Adipocyte (in vitro differentiated cells): ENCODE results near the gene INTS3.
"Not testable (repeated sequence)": the region's sequence is repeated elsewhere in the genome, so short reads cannot be mapped to it uniquely, and the experiment has no call there.

Source experiments
- DNase-seq: peaks from one replicate; pipeline ENCODE4 v3.0.0-alpha.2; 2015; ENCODE audit warnings: low read depth
- H3K27me3 ChIP-seq: replicated peaks from 2 replicates; pipeline ENCODE4 v1.7.0; 2013; ENCODE audit warnings: mild to moderate bottlenecking, low read length, moderate library complexity; ENCODE audit not compliant: control insufficient read depth, insufficient read depth
- H3K36me3 ChIP-seq: 2 replicates; pipeline ENCODE4 v1.7.0; 2013; ENCODE audit warnings: low read length, mild to moderate bottlenecking, moderate library complexity; ENCODE audit not compliant: control insufficient read depth, insufficient read depth, severe bottlenecking
- H3K4me1 ChIP-seq: 2 replicates; pipeline ENCODE4 v1.7.0; 2013; ENCODE audit warnings: mild to moderate bottlenecking, low read length, moderate library complexity; ENCODE audit not compliant: control insufficient read depth, insufficient read depth
- H3K4me3 ChIP-seq: 2 replicates; pipeline ENCODE4 v1.7.0; 2013; ENCODE audit warnings: mild to moderate bottlenecking, low read length, moderate library complexity
- H3K9ac ChIP-seq: 2 replicates; pipeline ENCODE4 v1.7.0; 2013; ENCODE audit warnings: mild to moderate bottlenecking, low read length, moderate library complexity
- H3K9me3 ChIP-seq: 2 replicates; pipeline ENCODE4 v1.7.0; 2013; ENCODE audit warnings: mild to moderate bottlenecking, low read length, moderate library complexity; ENCODE audit not compliant: control insufficient read depth

Gene INTS3

DNA sequence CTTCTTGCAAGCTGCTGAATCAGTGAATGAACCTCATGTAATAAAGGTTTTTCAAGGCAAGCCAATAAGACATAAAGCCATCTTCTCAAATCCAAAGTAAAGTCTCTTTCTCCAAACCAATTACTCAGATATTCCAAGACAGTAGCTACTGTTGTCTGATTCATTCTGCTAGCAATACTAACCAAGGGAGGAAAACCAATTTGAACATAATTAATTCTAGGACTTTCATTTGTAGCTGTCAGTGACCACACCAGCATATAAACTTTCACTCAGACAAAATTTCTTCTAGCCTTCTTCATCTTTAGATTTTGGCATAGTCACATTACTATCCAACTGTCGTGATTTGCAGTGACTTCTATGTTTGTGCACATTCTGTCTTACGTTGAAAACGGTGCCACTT lies 10.5 kb upstream of the INTS3 start:
- no peaks in the 10 kb centered on the region for H3K36me3 ChIP-seq
- H3K4me1 ChIP-seq, result no peaks in the 10 kb centered on the region
- H3K27me3 ChIP-seq, result no peaks in the 10 kb centered on the region
- no peak overlapping the region for H3K9ac ChIP-seq
- H3K9me3 ChIP-seq, result no peaks in the 10 kb centered on the region
- no peak overlapping the region for H3K4me3 ChIP-seq
- DNase-seq, result no peak

DNA sequence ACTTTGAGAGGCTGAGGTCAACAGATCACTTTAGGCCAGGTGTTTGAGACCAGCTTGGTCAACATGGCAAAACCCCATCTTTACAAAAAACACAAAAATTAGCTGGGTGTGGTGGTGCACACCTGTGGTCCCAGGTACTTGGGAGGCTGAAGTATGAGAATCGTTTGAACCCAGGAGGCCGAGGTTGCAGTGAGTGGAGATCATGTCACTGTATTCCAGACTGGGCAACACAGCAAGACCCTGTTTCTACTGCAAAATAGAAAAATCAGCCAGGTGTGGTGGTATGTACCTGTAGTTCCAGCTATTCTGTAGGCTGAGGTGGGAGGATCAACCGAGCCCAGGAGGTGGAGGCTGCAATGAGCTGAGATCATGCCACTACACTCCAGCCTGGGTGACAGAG lies 4.2 kb upstream of the INTS3 start:
- no peak overlapping the region for H3K9ac ChIP-seq
- peaks cover 26% of the 10 kb centered on the region for H3K4me1 ChIP-seq
- no peak overlapping the region for H3K4me3 ChIP-seq
- no peaks in the 10 kb centered on the region for H3K36me3 ChIP-seq
- no peaks in the 10 kb centered on the region for H3K9me3 ChIP-seq
- no peak for DNase-seq
- no peaks in the 10 kb centered on the region for H3K27me3 ChIP-seq

DNA sequence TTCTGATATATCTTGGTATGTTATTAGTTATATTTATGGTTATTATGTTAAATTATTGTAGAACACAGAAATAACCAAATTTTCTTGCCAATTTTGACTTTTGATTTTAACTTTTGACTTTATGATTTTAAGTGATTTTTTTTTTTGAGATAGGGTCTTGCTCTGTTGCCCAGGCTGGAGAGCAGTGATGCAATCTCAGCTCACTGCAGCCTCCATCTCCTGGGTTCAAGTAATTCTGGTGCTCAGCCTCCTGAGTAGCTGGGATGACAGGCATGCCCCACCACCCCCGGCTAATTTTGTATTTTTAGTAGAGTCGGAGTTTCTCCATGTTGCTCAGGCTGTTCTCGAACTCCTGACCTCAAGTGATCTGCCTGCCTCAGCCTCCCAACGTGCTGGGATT lies 3.2 kb upstream of the INTS3 start:
- H3K9me3 ChIP-seq, H3K9ac ChIP-seq, DNase-seq, H3K36me3 ChIP-seq, H3K4me3 ChIP-seq, H3K27me3 ChIP-seq: not testable (repeated sequence)
- peaks cover 35% of the 10 kb centered on the region for H3K4me1 ChIP-seq

DNA sequence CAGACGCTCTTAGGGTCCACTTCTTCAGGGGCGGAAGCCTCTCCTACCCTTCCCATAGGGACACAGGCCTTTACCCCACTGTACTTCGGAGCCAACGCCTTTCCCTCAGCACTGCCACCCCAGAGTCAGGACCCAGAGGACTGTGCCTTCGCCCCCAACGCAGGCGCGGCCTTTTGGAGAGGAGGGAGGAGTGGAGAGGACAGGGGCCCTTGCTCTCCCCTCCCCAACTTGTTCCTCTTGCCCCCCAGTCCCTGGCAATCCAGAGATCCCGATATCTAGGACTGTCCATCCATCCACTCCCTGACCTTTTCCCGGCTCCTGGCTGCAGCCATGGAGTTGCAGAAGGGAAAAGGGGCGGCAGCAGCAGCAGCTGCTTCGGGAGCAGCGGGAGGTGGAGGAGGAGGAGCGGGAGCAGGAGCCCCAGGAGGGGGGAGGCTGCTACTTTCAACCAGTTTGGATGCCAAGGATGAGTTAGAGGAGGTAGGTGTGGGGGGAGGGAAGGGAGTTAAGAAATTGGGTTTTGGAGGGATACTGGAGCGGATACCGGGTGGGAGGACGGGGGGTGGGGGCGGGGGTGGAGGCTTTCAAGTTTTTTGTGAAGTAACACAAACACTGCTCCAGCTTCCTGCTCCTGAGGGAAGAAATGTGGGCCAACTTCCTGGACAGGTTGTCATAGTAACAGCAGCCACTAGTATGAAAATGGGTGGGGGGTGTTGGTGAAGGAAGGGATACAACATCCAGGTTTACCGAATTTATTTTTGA lies 636 bp downstream of the INTS3 start:
- Histone ChIP-seq H3K9me3 (no peaks in the 10 kb centered on the region), H3K36me3 (no peaks in the 10 kb centered on the region), H3K9ac (peak overlapping the region; percentile 100), H3K27me3 (no peaks in the 10 kb centered on the region), H3K4me3 (peak overlapping the region; percentile 97), H3K4me1 (peaks cover 49% of the 10 kb centered on the region)
- DNase-seq, result peak; percentile 62

DNA sequence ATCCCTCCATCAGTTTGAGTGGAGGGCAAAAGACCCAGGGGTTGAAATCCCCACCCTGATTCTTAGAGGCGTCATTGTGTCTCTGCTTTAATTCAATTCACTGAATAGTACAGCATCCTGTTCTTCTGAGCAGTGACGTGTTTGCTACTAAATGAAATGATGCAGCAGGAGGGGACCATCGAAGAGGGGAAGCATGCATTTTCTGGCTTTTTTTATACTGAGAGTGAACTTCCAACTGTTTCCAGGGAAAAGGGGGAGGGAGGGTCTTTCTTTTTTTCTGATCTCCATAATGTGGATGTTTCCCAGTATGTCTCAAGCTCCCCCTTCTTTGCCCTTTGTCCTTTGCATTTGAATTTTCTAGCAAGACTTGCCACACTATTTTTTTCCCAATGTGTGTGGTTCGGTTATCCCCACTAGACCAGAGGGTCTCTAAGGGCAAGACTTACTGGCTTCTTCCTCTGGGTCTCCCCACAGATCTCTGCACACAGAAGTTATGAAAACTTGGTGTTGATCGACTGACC lies 2.7 kb downstream of the INTS3 start:
- H3K36me3 ChIP-seq, result no peaks in the 10 kb centered on the region
- H3K27me3 ChIP-seq, result no peaks in the 10 kb centered on the region
- no peaks in the 10 kb centered on the region for H3K9me3 ChIP-seq
- no peak for DNase-seq
- peaks cover 59% of the 10 kb centered on the region for H3K4me1 ChIP-seq
- peak overlapping the region; percentile 97 for H3K4me3 ChIP-seq
- no peak overlapping the region for H3K9ac ChIP-seq

DNA sequence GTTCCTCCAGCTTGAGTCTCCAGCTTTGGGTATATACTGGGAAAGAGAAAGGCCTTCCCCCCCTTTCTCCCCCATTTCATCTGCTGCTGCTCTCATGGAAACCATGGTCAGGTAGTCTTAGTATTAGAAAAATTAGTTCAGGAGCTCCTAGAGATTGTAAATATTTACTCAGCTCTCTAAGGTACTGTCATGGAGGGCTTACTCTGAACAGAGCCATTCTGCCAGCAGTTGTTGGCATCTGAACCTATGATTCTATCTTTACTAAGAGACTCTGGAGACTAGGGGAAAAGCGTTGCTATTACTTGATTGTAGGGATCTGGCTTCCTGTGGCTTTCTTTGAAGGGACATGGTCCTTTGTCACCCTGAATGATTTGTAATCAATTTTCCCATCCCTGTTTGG lies 6.1 kb downstream of the INTS3 start:
- DNase-seq, result no peak
- Histone ChIP-seq H3K36me3 (no peaks in the 10 kb centered on the region), H3K27me3 (no peaks in the 10 kb centered on the region), H3K4me3 (no peak overlapping the region), H3K4me1 (peaks cover 34% of the 10 kb centered on the region), H3K9me3 (no peaks in the 10 kb centered on the region), H3K9ac (no peak overlapping the region)

DNA sequence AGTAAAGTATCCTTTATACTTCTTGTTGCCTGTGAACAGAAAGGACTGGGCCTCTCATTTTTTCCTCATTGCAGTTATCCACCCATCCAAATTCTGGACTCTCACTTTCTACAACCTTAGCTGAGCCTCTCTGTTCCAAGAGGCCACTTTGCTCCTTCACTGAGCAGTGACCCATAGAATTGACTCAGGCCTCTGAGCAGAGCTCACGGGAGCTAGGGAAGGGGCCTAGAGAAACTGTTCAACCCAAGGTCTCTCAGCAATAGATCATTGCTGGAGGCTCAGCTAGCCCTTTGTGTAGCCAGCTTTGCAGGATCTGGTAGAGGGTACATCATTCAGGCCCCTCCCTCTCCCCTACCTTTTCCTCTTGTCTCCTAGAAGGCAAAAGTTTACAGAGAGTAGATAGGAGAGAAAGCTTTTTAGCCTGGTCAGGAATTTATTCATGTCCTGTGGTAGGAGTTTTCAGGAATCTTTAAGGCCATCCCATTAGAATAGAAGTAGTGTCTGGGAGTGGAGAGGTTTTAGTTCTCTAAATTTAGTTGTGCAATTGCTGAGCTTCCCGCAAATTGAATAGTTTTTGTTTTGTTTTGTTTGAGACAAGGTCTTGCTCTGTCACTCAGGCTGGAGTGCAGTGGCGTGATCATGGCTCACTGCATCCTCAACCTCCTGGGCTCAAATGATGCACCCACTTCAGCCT lies 6.7 kb downstream of the INTS3 start:
- Histone ChIP-seq H3K9ac (peak overlapping the region; percentile 16), H3K9me3 (no peaks in the 10 kb centered on the region), H3K36me3 (no peaks in the 10 kb centered on the region), H3K4me1 (peaks cover 28% of the 10 kb centered on the region), H3K4me3 (no peak overlapping the region), H3K27me3 (no peaks in the 10 kb centered on the region)
- DNase-seq, result no peak

DNA sequence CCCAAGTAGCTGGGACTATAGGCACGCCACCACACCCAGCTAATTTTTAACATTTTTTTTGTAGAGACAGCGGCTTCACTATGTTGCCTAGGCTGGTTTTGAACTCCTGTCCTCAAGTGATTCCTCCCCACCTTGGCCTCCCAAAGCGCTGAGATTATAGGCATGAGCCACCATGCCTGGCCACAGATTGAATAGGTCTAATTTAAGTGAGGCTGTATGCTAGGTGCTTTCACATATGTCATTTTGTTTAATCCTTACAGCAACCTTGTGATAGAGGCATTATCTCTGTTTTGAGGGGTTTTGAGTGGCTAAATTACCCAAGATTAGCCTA lies 7.2 kb downstream of the INTS3 start:
- Histone ChIP-seq H3K36me3 (no peaks in the 10 kb centered on the region), H3K4me3 (no peak overlapping the region), H3K27me3 (no peaks in the 10 kb centered on the region)

DNA sequence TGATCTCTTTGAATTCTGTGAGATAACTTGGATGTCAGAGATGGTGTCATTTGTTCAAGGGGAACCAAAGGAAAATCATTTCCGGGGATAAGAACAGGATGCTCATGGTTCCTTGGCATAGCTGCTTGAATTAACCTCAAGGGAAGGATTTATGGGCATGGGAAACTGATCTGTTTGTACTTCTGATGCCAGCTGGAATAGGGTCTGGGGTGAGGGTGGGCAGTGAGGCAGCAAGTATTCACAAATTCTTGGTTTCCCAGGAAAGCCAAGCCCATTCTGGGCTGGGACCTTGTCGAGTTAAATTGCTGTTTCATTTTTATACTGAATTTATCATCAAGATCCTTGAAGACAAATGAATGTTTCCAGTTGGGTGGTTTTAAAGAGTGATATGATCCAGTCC lies 14.1 kb downstream of the INTS3 start:
- Histone ChIP-seq H3K36me3 (peaks cover 61% of the 10 kb centered on the region), H3K4me3 (no peak overlapping the region), H3K27me3 (no peaks in the 10 kb centered on the region)

More for the DNA sequence above, 7.2 kb downstream of the INTS3 start:
- no peak for DNase-seq
- no peaks in the 10 kb centered on the region for H3K9me3 ChIP-seq
- no peak overlapping the region for H3K9ac ChIP-seq
- H3K4me1 ChIP-seq, result peaks cover 23% of the 10 kb centered on the region

DNA sequence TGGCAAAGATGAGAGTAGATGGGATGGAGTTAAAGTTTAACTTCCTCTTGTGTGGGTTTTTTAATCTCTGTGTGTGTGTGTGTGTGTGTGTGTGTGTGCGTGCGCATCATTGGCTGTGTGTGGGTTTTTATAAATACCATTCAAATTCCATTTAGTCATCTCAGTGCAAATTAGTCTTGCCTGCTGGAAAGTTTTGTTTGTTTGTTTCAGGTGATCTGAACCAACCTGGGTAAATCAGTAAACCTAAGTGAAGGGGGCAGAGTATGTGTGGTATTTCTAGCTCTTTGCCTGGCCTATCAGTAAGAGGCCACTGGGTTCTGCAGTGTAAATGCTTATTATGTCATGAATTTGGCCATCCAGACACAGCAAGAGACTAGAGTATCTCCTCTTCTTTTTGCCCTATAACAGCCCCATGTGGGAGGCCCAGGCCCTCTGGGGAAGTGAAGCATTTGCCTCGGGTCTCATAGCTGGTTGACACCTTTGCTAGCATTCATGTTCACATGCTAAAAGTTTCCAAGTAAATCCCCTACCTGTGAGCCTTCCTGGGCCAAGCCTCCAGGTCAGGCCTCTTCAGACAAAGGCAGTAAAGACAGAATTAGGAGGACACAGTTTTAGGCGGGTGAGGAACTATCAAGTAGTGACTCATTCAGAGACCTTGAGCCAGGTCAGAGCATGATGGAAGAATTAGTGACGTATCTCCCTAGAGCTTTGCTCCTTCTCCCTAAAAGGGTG lies 14.7 kb downstream of the INTS3 start:
- Histone ChIP-seq H3K27me3 (no peaks in the 10 kb centered on the region), H3K9ac (peak overlapping the region; percentile 28), H3K9me3 (no peaks in the 10 kb centered on the region), H3K4me3 (peak overlapping the region; percentile 6), H3K36me3 (peaks cover 67% of the 10 kb centered on the region), H3K4me1 (peaks cover 15% of the 10 kb centered on the region)
- DNase-seq, result peak; percentile 29

More for the DNA sequence above, 14.1 kb downstream of the INTS3 start:
- H3K9me3 ChIP-seq, result no peaks in the 10 kb centered on the region
- no peak for DNase-seq
- peaks cover 15% of the 10 kb centered on the region for H3K4me1 ChIP-seq
- no peak overlapping the region for H3K9ac ChIP-seq

DNA sequence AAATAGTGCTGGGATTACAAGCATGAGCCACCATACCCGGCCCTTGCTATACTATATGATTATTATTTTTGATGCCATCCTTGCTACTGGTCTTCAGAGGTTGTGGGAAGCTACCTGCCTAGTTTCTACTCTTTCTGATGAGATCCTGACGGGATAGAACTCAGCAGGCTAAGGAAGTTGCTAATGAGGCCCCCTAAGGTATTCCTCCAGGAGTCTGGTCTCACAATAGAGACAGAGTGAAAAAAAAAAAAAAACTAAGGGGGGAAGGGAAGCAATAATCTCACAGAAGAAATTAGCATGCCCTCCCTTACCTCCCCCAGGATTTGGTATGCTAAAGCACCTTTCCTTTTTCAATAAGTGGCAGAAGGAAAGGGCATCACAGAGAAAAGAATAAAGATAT lies 17.6 kb downstream of the INTS3 start:
- no peak for DNase-seq
- H3K36me3 ChIP-seq, result peaks cover 78% of the 10 kb centered on the region

More for the DNA sequence above, 17.6 kb downstream of the INTS3 start:
- H3K27me3 ChIP-seq, result no peaks in the 10 kb centered on the region
- no peak overlapping the region for H3K9ac ChIP-seq
- H3K4me1 ChIP-seq, result peaks cover 33% of the 10 kb centered on the region
- H3K4me3 ChIP-seq, result no peak overlapping the region
- no peaks in the 10 kb centered on the region for H3K9me3 ChIP-seq
